Measurements from ENCODE around the gene KHDC1.
"Not testable (repeated sequence)": the region's sequence is repeated elsewhere in the genome, so short reads cannot be mapped to it uniquely, and the experiment has no call there.

KHDC1 gene

GRCh38 chr6:73250016-73250415, 13.0 kb downstream of the KHDC1 start:
- DNase-seq (ENCODE audit: low read depth) = no peak

DNA sequence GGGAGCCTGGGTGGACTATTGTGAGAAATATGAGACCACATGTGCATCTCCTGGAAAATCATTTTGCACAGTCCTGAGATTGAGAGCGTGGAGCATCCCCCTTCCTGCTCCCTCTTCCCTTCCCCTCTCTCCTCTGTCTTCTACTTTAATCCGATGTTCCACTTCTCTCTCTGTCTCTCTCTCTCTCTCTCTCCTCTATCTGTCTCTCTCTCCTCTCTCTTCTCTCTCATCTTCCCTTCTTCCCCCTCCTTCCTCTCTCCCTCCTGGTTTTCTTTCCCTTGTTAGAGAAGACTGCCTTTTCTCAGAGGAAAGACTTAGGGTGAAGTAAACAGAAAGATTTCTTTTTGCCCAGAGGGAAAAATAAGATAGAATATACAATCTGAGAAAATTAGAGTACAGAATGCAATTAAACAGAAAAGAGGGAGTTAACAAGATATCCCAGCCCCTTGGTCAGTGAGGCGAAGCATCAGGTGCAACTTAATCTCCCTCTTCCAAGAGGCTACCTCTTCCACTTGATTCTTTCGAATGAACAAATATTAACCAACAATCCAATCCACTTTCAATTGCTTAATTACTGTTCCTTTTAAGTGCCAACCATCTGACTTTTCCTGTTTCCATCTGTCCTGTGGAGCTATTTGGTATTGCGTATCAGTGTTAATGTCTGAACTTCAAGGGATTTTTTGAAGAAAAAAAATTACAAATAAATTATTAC, 14.6 kb downstream of the KHDC1 start:
- DNase-seq (ENCODE audit: low read depth) = no peak

- no peak for DNase-seq (ENCODE audit: low read depth)
Observed at GRCh38 chr6:73242001-73242400, 21.0 kb downstream of the KHDC1 start.

- no peak for DNase-seq (ENCODE audit: low read depth)
Observed at GRCh38 chr6:73240730-73241129, 22.3 kb downstream of the KHDC1 start.

GRCh38 chr6:73236144-73236750, 26.7 kb downstream of the KHDC1 start:
- no peak for DNase-seq (ENCODE audit: low read depth)

DNA sequence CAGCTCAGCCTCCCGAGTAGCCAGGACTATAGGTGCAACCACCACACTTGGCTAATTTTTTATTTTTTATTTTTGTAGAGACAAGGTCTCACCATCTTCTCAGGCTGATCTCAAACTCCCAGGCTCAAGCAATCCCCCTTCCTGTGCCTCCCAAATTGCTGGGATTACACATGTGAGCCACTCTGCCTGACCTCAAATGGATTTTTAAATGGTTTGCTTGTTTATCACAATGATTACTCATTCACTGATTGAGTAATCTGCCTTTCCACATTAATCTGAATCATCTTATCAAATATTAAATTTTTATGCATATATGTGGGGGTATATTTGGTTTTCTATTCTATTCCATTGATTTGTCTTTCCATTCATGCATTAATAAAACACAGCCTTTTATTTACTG, 28.3 kb downstream of the KHDC1 start:
- DNase-seq (ENCODE audit: low read depth) = no peak

GRCh38 chr6:73233971-73234370, 29.0 kb downstream of the KHDC1 start:
- DNase-seq (ENCODE audit: low read depth) = not testable (repeated sequence)

DNA sequence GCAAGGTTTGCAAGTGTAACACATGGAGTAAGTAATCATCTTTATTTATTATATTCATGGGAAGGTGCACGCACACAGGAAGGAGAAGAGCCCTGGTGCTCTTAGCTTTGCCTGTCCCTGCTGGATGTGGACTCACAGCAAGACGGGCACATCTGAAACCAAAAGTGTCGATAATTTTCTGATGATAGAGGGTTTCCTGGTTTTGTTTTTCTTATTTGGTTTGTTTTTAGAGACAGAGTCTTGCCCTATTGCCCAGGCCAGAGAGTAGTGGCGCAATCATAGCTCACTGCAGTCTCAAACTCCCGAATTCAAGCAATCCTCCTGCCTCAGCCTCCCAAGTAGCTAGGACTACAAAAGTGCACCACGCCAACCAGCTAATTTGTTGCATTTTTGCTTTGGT, 29.9 kb downstream of the KHDC1 start:
- no peak for DNase-seq (ENCODE audit: low read depth)

GRCh38 chr6:73231986-73232391, 31.0 kb downstream of the KHDC1 start:
- no peak for DNase-seq (ENCODE audit: low read depth)

GRCh38 chr6:73227606-73228255, 35.3 kb downstream of the KHDC1 start:
- DNase-seq (ENCODE audit: low read depth) = no peak

- DNase-seq (ENCODE audit: low read depth) = no peak
Observed at GRCh38 chr6:73225396-73225795, 37.6 kb downstream of the KHDC1 start, which contains the start of gene KHDC1L. TSS of gene KHDC1L (minus strand) at chr6:73225496. CDS start at chr6:73225408, 88 bp downstream.

GRCh38 chr6:73216859-73217258, 46.1 kb downstream of the KHDC1 start:
- no peak for DNase-seq (ENCODE audit: low read depth)

DNA sequence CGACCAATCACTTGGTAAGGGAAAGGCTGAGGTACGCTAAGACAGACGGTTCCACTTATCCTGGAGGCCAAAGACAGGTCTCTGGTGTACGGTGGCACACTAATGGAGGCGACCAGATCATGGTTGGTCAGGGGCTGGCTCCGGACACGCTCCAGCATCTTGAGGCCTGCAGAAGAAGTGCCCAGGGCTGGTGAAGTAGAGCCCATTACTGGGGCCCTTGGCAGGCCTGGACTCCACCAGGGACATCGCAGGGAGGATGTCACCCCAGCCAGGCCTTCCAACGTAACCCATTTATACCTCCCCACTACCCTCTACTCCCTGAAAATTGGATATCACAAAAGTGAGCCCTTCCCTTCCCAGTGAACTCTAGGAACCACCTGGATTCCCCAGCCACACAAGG, 53.9 kb downstream of the KHDC1 start:
- DNase-seq (ENCODE audit: low read depth) = no peak

DNA sequence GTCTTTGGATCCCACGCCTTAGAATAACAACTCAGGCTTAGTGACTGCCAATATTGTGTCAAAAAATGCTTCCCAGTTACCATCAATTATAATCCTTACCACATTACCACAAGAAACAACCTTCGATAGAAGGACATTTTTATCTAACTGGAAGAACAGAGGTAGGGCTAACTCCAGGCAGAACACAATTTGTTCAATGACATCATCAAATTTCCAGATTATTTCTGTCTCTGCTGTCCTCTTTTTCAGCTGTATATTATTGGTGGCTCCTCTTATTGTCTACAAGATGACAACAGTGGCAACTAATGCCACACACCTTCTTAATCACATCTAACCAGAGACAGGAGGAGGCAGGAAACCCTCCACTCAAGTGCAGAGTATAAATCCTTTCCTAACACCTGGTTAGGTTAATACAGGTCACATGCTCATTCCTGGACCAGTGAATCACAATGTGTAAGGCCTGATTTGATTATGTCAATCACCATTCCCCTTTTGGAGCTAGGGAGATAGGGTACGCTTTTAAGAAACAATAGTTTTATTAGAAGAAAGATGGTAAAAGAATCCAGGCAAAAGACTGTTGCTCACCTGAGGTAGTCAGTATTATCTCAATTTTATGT, 55.7 kb downstream of the KHDC1 start:
- DNase-seq (ENCODE audit: low read depth) = no peak

- no peak for DNase-seq (ENCODE audit: low read depth)
Observed at GRCh38 chr6:73204252-73204651, 58.7 kb downstream of the KHDC1 start.

DNA sequence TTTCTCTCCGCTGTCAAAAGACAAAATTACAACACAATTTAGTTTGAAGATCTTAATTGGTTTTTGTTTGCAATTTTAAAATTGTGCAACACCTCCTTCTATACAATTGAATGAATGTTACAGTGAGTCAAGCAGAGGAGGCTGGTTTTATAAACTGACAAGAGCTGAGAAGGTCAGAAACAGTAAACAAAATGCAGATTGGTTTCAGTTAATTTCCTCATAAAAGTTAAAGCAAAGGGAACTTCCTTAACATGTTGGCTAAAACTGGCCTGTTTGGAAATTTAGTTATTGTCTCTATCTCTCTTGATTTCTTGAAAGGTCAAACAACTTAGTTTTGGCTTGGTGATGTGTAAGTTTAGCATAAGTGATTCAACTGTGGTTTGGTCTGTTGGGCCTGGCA, 59.9 kb downstream of the KHDC1 start:
- no peak for DNase-seq (ENCODE audit: low read depth)

DNA sequence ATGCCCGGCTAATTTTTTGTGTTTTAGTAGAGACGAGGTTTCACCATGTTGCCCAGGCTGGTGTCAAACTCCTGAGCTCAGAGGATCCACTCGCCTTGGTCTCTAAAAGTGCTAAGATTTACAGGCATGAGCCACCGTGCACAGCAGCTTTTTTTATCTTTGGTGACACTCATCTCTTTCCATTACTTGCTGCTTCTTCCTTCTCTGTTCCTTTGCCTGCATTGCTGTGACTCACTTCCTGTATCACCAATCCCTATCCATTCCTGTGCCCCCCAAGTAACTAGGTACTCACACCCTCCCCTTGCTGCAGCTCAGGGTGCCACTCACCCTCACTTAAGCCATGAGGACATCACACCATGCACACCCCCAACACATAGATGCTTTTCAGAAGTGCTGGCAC, 62.3 kb downstream of the KHDC1 start:
- no peak for DNase-seq (ENCODE audit: low read depth)

- DNase-seq (ENCODE audit: low read depth) = no peak
Observed at GRCh38 chr6:73200247-73200646, 62.7 kb downstream of the KHDC1 start.

DNA sequence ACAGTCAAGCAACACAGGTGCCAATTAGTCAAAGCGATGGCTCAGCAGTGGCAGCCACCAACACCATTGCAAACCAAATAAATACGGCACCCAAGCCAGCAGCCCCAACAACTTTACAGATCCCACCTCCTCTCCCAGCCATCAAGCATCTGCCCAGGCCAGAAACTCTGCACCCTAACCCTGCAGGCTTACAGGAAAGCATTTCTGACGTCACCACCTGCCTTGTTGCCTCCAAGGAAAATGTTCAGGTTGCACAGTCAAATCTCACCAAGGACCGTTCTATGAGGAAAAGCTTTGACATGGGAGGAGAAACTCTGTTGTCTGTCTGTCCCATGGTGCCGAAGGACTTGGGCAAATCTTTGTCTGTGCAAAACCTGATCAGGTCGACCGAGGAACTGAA, 68.3 kb downstream of the KHDC1 start:
- no peak for DNase-seq (ENCODE audit: low read depth)

DNA sequence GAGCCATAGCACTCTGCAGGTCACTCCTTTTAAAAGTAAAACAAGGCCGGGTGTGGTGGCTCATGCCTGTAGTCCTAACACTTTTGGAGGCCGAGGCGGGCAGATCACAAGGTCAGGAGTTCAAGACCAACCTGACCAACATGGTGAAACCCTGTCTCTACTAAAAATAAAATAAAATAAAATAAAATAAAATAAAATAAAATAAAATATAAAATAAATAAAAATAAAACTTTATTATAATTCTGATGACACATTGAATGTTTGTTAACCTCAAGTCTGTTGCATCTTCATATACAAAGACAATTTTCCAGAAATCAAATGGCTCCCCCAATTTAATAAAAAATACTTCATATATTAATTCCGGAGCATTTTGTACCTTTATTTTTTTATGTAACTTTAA, 69.7 kb downstream of the KHDC1 start:
- not testable (repeated sequence) for DNase-seq (ENCODE audit: low read depth)
